CD8-positive, alpha-beta memory T cell (primary cell): ENCODE measurements around the gene CCL22. TPM values are rescaled to one million over a fixed set of nuclear protein-coding genes. Genes with fewer than 3 reads are reported as not detected.

Experiments used
- CTCF ChIA-PET: fragments of 350-600 bp; sonication (Branson Sonifier 250); formaldehyde crosslinking; loops from one replicate; lab custom pipeline; 2021; ENCODE audit warnings: antibody characterized with exemption; lab: Charles Lee
- POLR2A ChIA-PET: fragments of 350-600 bp; sonication (Branson Sonifier 250); formaldehyde crosslinking; loops from one replicate; lab custom pipeline; 2021; ENCODE audit warnings: antibody characterized with exemption; lab: Charles Lee
- DNase-seq, 5 donors: peaks; one replicate each; pipeline versions ENCODE4 v3.0.0 to v3.0.0-alpha.2; 2020 to 2022; ENCODE audit warnings: mixed read lengths in 1 of 5
- H3K27ac ChIP-seq: one replicate; pipeline ENCODE4 v1.7.0; 2013; ENCODE audit warnings: low read depth, mild to moderate bottlenecking, low read length, moderate library complexity
- H3K27me3 ChIP-seq: 2 replicates; pipeline ENCODE4 v1.7.0; 2013; ENCODE audit warnings: low read length, mild to moderate bottlenecking; ENCODE audit not compliant: insufficient read depth, poor library complexity, severe bottlenecking
- H3K36me3 ChIP-seq: 2 replicates; pipeline ENCODE4 v1.7.0; 2013; ENCODE audit warnings: mild to moderate bottlenecking, low read length, moderate library complexity; ENCODE audit not compliant: insufficient read depth
- H3K4me1 ChIP-seq: 2 replicates; pipeline ENCODE4 v1.7.0; 2013; ENCODE audit warnings: mild to moderate bottlenecking, low read length, moderate library complexity; ENCODE audit not compliant: insufficient read depth
- H3K4me3 ChIP-seq: 2 replicates; pipeline ENCODE4 v1.7.0; 2013; ENCODE audit warnings: mild to moderate bottlenecking, low read length
- H3K9me3 ChIP-seq: 2 replicates; pipeline ENCODE4 v1.7.0; 2013; ENCODE audit warnings: mild to moderate bottlenecking, low read length
- H3K27ac Mint-ChIP-seq, 8 donors: one replicate each; pipeline ENCODE4 v1.8.0; 2020 to 2021; ENCODE audit warnings: mixed read lengths in 8 of 8, mild to moderate bottlenecking in 6 of 8, inconsistent platforms in 3 of 8, moderate library complexity in 3 of 8
- H3K27me3 Mint-ChIP-seq, 2 donors: one replicate each; pipeline ENCODE4 v1.8.0; 2020 to 2021; ENCODE audit warnings: mixed read lengths in 2 of 2, mild to moderate bottlenecking in 1 of 2, moderate library complexity in 1 of 2
- H3K36me3 Mint-ChIP-seq, 3 donors: one replicate each; pipeline ENCODE4 v1.8.0; 2020 to 2021; ENCODE audit warnings: mixed read lengths in 3 of 3, inconsistent platforms in 1 of 3, mild to moderate bottlenecking in 1 of 3
- H3K4me1 Mint-ChIP-seq, 3 donors: one replicate each; pipeline ENCODE4 v1.8.0; 2020 to 2021; ENCODE audit warnings: mixed read lengths in 3 of 3, inconsistent platforms in 1 of 3, mild to moderate bottlenecking in 1 of 3
- H3K4me3 Mint-ChIP-seq, 7 donors: one replicate each; pipeline ENCODE4 v1.8.0; 2020 to 2021; ENCODE audit warnings: mixed read lengths in 7 of 7, mild to moderate bottlenecking in 6 of 7, moderate library complexity in 4 of 7, inconsistent platforms in 2 of 7
- H3K9me3 Mint-ChIP-seq, 5 donors: one replicate each; pipeline ENCODE4 v1.8.0; 2020 to 2022; ENCODE audit warnings: mixed read lengths in 5 of 5, mild to moderate bottlenecking in 3 of 5, moderate library complexity in 2 of 5, inconsistent platforms in 1 of 5
- polyA plus RNA-seq: library from polyadenylated mRNA; unstranded; fragments of 300-500 nt; fragmentation: Illumina TruSeq; gene quantifications from one replicate; pipeline ENCODE4 v1.2.3, GENCODE V29; 2021
- total RNA-seq, 2 experiments: library from RNA; stranded (reverse); gene quantifications; one replicate each; pipeline ENCODE4 v1.2.3, GENCODE V29; 2021

The CCL22 gene
- total and polyA plus RNA-seq, 3 experiments from 2014 or later, result 49.5 to 52.6 TPM; not detected in 1

DNA sequence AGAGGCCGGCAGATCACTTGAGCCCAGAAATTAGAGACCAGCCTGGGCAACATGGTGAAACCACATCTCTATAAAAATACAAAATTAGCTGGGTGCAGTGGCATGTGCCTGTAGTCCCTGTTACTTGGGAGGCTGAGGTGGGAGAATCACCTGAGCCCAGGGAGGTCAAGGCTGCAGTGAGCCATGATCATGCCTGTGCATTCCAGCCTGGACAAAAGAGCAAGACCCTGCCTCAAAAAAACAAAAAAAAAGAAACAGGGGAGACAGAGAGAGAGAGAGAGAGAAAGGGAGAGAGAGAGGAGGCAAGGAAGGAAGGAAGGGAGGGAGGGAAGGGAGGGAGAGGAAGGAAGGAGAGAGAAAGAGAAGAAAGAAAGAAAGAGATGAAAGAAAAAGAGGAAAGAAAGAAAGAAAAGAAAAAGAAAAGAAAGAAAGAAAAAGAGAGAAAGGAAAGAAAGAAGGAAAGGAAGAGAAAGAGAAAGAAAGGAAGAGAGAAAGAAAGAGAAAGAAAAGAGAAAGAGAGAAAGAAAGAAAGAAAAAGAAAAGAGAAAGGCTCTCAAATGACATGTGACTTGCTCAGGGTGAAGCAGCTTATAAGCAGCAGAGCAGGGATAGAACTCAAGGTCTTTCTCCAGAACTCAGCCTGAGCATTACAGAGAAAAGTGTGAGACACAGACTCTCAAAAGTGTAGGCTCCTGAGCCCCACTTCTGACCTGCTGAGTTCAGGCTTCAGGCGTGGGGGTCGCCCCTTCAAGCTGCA, 29.2 kb downstream of the CCL22 start:
- no peaks in the 10 kb centered on the region for H3K9me3 ChIP-seq
- H3K4me1 ChIP-seq, result no peaks in the 10 kb centered on the region
- H3K27ac ChIP-seq, result no peak overlapping the region
- CTCF ChIA-PET, result no interaction called here
- Mint-ChIP-seq H3K27me3 (peaks cover 5 to 7% of the 10 kb centered on the region in 2 donors), H3K9me3 (no peaks in the 10 kb centered on the region), H3K4me1 (peaks cover 0 to 4% (median 2%) of the 10 kb centered on the region in 3 donors), H3K4me3 (no peak overlapping the region), H3K36me3 (peaks cover 0 to 1% (median 0%) of the 10 kb centered on the region in 3 donors), H3K27ac (no peak overlapping the region)
- no peaks in the 10 kb centered on the region for H3K36me3 ChIP-seq
- H3K27me3 ChIP-seq, result no peaks in the 10 kb centered on the region
- POLR2A ChIA-PET, result no interaction called here
- H3K4me3 ChIP-seq, result no peak overlapping the region
- DNase-seq, result peak in 1 of 5 donors; percentile 8

DNA sequence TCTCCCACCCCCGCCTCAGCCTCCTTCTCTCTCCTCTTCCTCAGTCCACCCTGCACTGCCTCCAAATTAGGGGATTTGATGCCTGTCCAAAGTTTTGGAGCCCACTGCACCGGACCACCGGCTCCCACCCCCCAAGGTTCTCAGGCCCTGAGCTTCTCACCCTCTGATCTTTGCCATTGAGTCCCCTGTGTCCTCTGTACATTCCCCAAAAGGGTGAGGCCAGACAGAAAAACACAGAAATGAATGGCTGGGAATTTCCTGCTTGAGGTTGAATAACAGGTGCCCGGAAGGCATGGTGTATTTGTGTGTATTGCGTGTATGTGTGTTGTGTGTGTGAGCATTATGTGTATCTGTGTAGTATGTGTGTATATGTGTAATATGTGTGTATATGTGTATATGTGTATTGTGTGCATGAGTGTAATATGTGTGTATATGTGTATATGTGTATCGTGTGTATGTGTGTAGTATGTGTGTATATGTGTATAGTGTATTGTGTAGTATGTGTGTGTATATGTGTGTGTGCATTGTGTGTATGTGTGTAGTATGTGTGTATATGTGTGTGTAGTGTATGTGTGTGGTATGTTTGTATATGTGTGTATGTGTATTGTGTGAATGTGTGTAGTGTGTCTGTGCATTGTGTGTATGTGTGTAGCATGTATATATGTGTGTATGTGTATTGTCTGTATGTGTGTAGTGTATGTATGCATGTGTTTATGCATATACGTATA, 29.9 kb downstream of the CCL22 start:
- ChIA-PET POLR2A (no interaction called here), CTCF (no interaction called here)
- Mint-ChIP-seq H3K4me1 (peaks cover 0 to 4% (median 2%) of the 10 kb centered on the region in 3 donors), H3K4me3 (no peak overlapping the region), H3K27me3 (peaks cover 7 to 8% of the 10 kb centered on the region in 2 donors), H3K36me3 (peaks cover 0 to 1% (median 0%) of the 10 kb centered on the region in 3 donors), H3K9me3 (no peaks in the 10 kb centered on the region), H3K27ac (peak overlapping the region in 1 of 8 donors; percentile 3)
- Histone ChIP-seq H3K4me3 (no peak overlapping the region), H3K27me3 (no peaks in the 10 kb centered on the region), H3K36me3 (no peaks in the 10 kb centered on the region), H3K27ac (no peak overlapping the region), H3K4me1 (no peaks in the 10 kb centered on the region), H3K9me3 (no peaks in the 10 kb centered on the region)
- DNase-seq, result peak in 1 of 5 donors; percentile 24

- H3K4me1 Mint-ChIP-seq, result peaks cover 0 to 4% (median 2%) of the 10 kb centered on the region in 3 donors
- CTCF ChIA-PET, result no interaction called here
- Histone ChIP-seq H3K27me3 (no peaks in the 10 kb centered on the region), H3K4me3 (no peak overlapping the region), H3K36me3 (no peaks in the 10 kb centered on the region), H3K9me3 (no peaks in the 10 kb centered on the region), H3K27ac (no peak overlapping the region), H3K4me1 (no peaks in the 10 kb centered on the region)
- DNase-seq, result no peak
- peaks cover 0 to 1% (median 0%) of the 10 kb centered on the region in 3 donors for H3K36me3 Mint-ChIP-seq
- H3K27me3 Mint-ChIP-seq, result peaks cover 11 to 14% of the 10 kb centered on the region in 2 donors
- POLR2A ChIA-PET, result no interaction called here
- no peak overlapping the region for H3K4me3 Mint-ChIP-seq
- no peak overlapping the region for H3K27ac Mint-ChIP-seq
- H3K9me3 Mint-ChIP-seq, result no peaks in the 10 kb centered on the region
These were observed 30.5 kb downstream of the CCL22 start for GRCh38 chr16:57389087-57389468.

- H3K9me3 ChIP-seq, result no peaks in the 10 kb centered on the region
- CTCF ChIA-PET, result no interaction called here
- peaks cover 0 to under 1% (median 0%) of the 10 kb centered on the region in 3 donors for H3K36me3 Mint-ChIP-seq
- H3K4me3 ChIP-seq, result no peak overlapping the region
- H3K36me3 ChIP-seq, result no peaks in the 10 kb centered on the region
- H3K9me3 Mint-ChIP-seq, result no peaks in the 10 kb centered on the region
- peak in 1 of 5 donors; percentile 8 for DNase-seq
- POLR2A ChIA-PET, result no interaction called here
- no peaks in the 10 kb centered on the region for H3K4me1 ChIP-seq
- peaks cover 0 to 4% (median 2%) of the 10 kb centered on the region in 3 donors for H3K4me1 Mint-ChIP-seq
- no peaks in the 10 kb centered on the region for H3K27me3 ChIP-seq
- H3K27ac ChIP-seq, result no peak overlapping the region
- H3K27me3 Mint-ChIP-seq, result peaks cover 14 to 20% of the 10 kb centered on the region in 2 donors
- no peak overlapping the region for H3K4me3 Mint-ChIP-seq
- H3K27ac Mint-ChIP-seq, result no peak overlapping the region
These were observed 32.2 kb downstream of the CCL22 start for GRCh38 chr16:57390636-57391295.

DNA sequence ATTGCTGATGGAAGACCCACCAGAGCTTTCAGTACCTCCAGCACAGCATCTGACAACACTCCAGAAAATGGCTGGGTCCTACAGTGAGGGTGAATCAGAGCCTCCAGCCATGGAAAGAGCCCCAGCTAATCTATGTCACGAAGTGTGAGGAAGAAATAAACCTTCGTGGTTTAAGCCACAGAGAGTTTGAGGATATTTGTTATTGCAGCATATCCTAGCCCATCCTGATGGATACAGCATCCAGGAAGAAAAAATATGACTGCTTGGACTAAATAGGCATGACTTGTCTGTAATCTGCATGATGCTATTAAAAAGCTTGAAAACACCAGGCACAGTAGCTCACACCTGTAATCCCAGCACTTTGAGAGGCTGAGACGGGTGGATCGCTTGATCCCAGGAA, 32.7 kb downstream of the CCL22 start:
- DNase-seq, result peak in 1 of 5 donors; percentile 1
- H3K4me3 ChIP-seq, result no peak overlapping the region
- POLR2A ChIA-PET, result no interaction called here
- H3K4me1 ChIP-seq, result no peaks in the 10 kb centered on the region
- H3K27ac Mint-ChIP-seq, result no peak overlapping the region
- H3K36me3 Mint-ChIP-seq, result no peaks in the 10 kb centered on the region
- CTCF ChIA-PET, result no interaction called here
- H3K9me3 ChIP-seq, result no peaks in the 10 kb centered on the region
- H3K4me1 Mint-ChIP-seq, result peaks cover 0 to 4% (median 2%) of the 10 kb centered on the region in 3 donors
- no peaks in the 10 kb centered on the region for H3K9me3 Mint-ChIP-seq
- H3K27me3 ChIP-seq, result no peaks in the 10 kb centered on the region
- peaks cover 18 to 24% of the 10 kb centered on the region in 2 donors for H3K27me3 Mint-ChIP-seq
- H3K36me3 ChIP-seq, result no peaks in the 10 kb centered on the region
- H3K4me3 Mint-ChIP-seq, result no peak overlapping the region
- no peak overlapping the region for H3K27ac ChIP-seq

DNA sequence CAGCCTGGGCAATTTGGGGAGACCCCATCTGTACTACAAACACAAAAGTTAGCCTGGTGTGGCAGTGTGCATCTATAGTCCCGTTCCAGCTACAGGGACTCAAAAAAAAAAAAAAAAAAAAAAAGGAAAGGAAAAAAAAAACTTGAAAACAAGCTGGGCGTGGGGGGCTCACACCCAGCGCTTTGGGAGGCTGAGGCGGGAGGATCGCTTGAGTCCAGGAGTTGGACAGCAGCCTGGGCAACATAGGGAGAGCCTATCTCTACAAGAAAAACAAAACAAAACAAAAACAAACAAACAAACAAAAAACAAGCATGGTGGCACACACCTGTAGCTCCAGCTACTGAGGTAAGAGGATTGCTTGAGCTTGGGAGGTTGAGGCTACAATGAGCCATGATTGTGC, 33.1 kb downstream of the CCL22 start:
- H3K4me1 Mint-ChIP-seq, result no peaks in the 10 kb centered on the region
- H3K27ac ChIP-seq, result no peak overlapping the region
- H3K9me3 ChIP-seq, result no peaks in the 10 kb centered on the region
- CTCF ChIA-PET, result no interaction called here
- no peak for DNase-seq
- no peaks in the 10 kb centered on the region for H3K27me3 ChIP-seq
- no peaks in the 10 kb centered on the region for H3K9me3 Mint-ChIP-seq
- H3K27ac Mint-ChIP-seq, result no peak overlapping the region
- H3K27me3 Mint-ChIP-seq, result peaks cover 19 to 27% of the 10 kb centered on the region in 2 donors
- no peaks in the 10 kb centered on the region for H3K4me1 ChIP-seq
- H3K4me3 Mint-ChIP-seq, result no peak overlapping the region
- POLR2A ChIA-PET, result no interaction called here
- no peaks in the 10 kb centered on the region for H3K36me3 ChIP-seq
- no peak overlapping the region for H3K4me3 ChIP-seq
- H3K36me3 Mint-ChIP-seq, result no peaks in the 10 kb centered on the region

GRCh38 chr16:57392694-57393093, 34.1 kb downstream of the CCL22 start:
- Mint-ChIP-seq H3K36me3 (no peaks in the 10 kb centered on the region), H3K27ac (no peak overlapping the region), H3K9me3 (no peaks in the 10 kb centered on the region), H3K4me3 (no peak overlapping the region), H3K4me1 (no peaks in the 10 kb centered on the region), H3K27me3 (peaks cover 19 to 27% of the 10 kb centered on the region in 2 donors)
- CTCF ChIA-PET, result no interaction called here
- Histone ChIP-seq H3K4me3 (no peak overlapping the region), H3K27ac (no peak overlapping the region), H3K27me3 (no peaks in the 10 kb centered on the region), H3K36me3 (no peaks in the 10 kb centered on the region), H3K9me3 (no peaks in the 10 kb centered on the region), H3K4me1 (no peaks in the 10 kb centered on the region)
- DNase-seq, result peak in 1 of 5 donors; percentile 6
- POLR2A ChIA-PET, result no interaction called here

- no peak overlapping the region for H3K27ac ChIP-seq
- H3K27ac Mint-ChIP-seq, result no peak overlapping the region
- H3K9me3 ChIP-seq, result no peaks in the 10 kb centered on the region
- H3K9me3 Mint-ChIP-seq, result no peaks in the 10 kb centered on the region
- no peaks in the 10 kb centered on the region for H3K4me1 Mint-ChIP-seq
- no peak overlapping the region for H3K4me3 ChIP-seq
- POLR2A ChIA-PET, result no interaction called here
- no peaks in the 10 kb centered on the region for H3K36me3 Mint-ChIP-seq
- CTCF ChIA-PET, result interaction anchor here (1.2 kb wide), 1 partner anchor 9 kb away, joined by 3 read pairs; no protein-coding TSS in a partner anchor
- peak in 1 of 5 donors; percentile 19 for DNase-seq
- H3K36me3 ChIP-seq, result no peaks in the 10 kb centered on the region
- peaks cover 19 to 27% of the 10 kb centered on the region in 2 donors for H3K27me3 Mint-ChIP-seq
- H3K27me3 ChIP-seq, result no peaks in the 10 kb centered on the region
- H3K4me1 ChIP-seq, result no peaks in the 10 kb centered on the region
- no peak overlapping the region for H3K4me3 Mint-ChIP-seq
These were observed 35.9 kb downstream of the CCL22 start for GRCh38 chr16:57394444-57394843.
